K562 (cell line): Measurements from ENCODE around the gene CAGE1. TPM values are rescaled to one million over a fixed set of nuclear protein-coding genes. Genes with fewer than 3 reads are reported as not detected.

ENCODE experiments used
- ATAC-seq: fragments of 200-7000 bp; cut with Tn5 transposase; 3 replicates; pipeline ENCODE4 v1.9.1; 2020; ENCODE audit warnings: moderate library complexity
- BruUV-seq: library from RNA; stranded (reverse); fragments of 400-500 nt; replicated peaks from 2 replicates; lab custom pipeline; 2021; lab: Mats Ljungman, UMichigan
- CTCF ChIA-PET: fragments of 300-600 bp; formaldehyde crosslinking; extraction: SDS; loops from one replicate; lab custom pipeline; 2021; ENCODE audit warnings: low intra/inter-chr PET ratio; lab: Yijun Ruan, JAX
- POLR2A ChIA-PET: fragments of 300-600, 350-650 bp; sonication (Branson Sonifier 250); formaldehyde crosslinking; extraction: SDS; loops from one replicate; lab custom pipeline; 2021; ENCODE audit warnings: antibody characterized with exemption, inconsistent platforms; lab: Yijun Ruan, JAX
- DNase-seq, 4 experiments: peaks; one replicate each; pipeline versions ENCODE4 v3.0.0 to v3.0.0-alpha.2; 2011 to 2018; ENCODE audit warnings: low spot score in 3 of 4, mixed read lengths in 3 of 4; ENCODE audit errors: extremely low read depth in 1 of 4
- FAIRE-seq: peaks from 2 replicates; lab custom pipeline; 2011; peaks lifted over from hg19 to GRCh38; lab: Jason Lieb, UNC
- H2AFZ ChIP-seq: 2 replicates; pipeline ENCODE4 v1.6.0; 2011; ENCODE audit warnings: low read depth, low read length, control low read depth, inconsistent platforms
- H3K27ac ChIP-seq: fragments of 200-600 bp; 3 replicates; pipeline ENCODE4 v1.8.0; 2011; ENCODE audit warnings: low read depth, mild to moderate bottlenecking, control low read depth, inconsistent platforms, low read length, moderate library complexity, mixed read lengths; ENCODE audit errors: extremely low read depth
- H3K27me3 ChIP-seq, 2 experiments: fragments of 300-600 bp in 1 of 2; 2 replicates in 1 of 2; 3 replicates in 1 of 2; pipeline versions ENCODE4 v1.6.0 to v1.8.0; 2011; ENCODE audit warnings: inconsistent platforms in 2 of 2, low read length in 2 of 2, mild to moderate bottlenecking in 1 of 2, mixed read lengths in 1 of 2, moderate library complexity in 1 of 2; ENCODE audit not compliant: control insufficient read depth in 2 of 2, insufficient read depth in 2 of 2
- H3K36me3 ChIP-seq: fragments of 300-600 bp; 3 replicates; pipeline ENCODE4 v1.8.0; 2011; ENCODE audit warnings: mild to moderate bottlenecking, low read length, inconsistent platforms; ENCODE audit not compliant: control insufficient read depth, insufficient read depth
- H3K4me1 ChIP-seq, 2 experiments: fragments of 200-600 bp in 1 of 2; replicated peaks in 1 of 2; 2 replicates in 1 of 2; 3 replicates in 1 of 2; pipeline versions ENCODE4 v1.5.1 to v1.8.0; 2011; ENCODE audit warnings: inconsistent platforms in 2 of 2, low read length in 2 of 2, mild to moderate bottlenecking in 1 of 2, mixed read lengths in 1 of 2, moderate library complexity in 1 of 2; ENCODE audit not compliant: control insufficient read depth in 2 of 2, insufficient read depth in 2 of 2
- H3K4me2 ChIP-seq: 2 replicates; pipeline ENCODE4 v1.6.1; 2011; ENCODE audit warnings: low read length, control low read depth, inconsistent platforms, mixed read lengths; ENCODE audit not compliant: insufficient read depth
- H3K4me3 ChIP-seq: fragments of 200-600 bp; sonication (generic), shearing (Covaris generic); 2 replicates; pipeline ENCODE4 v1.5.1; 2016; ENCODE audit warnings: control low read depth, inconsistent platforms
- H3K79me2 ChIP-seq: fragments of 200-600 bp; 3 replicates; pipeline ENCODE4 v1.8.0; 2011; ENCODE audit warnings: low read length, inconsistent platforms; ENCODE audit not compliant: control insufficient read depth, insufficient read depth
- H3K9ac ChIP-seq, 2 experiments: 2 replicates each; pipeline versions ENCODE4 v1.6.0 to v1.6.1; 2011; ENCODE audit warnings: low read depth in 2 of 2, low read length in 2 of 2, control low read depth in 1 of 2, inconsistent platforms in 1 of 2, mild to moderate bottlenecking in 1 of 2, mixed read lengths in 1 of 2; ENCODE audit not compliant: insufficient read depth in 1 of 2
- H3K9me1 ChIP-seq: one replicate; pipeline ENCODE4 v1.6.0; 2011; ENCODE audit warnings: inconsistent platforms, mild to moderate bottlenecking, low read length, moderate library complexity; ENCODE audit not compliant: control insufficient read depth, insufficient read depth
- H3K9me3 ChIP-seq: replicated peaks from 2 replicates; pipeline ENCODE4 v1.5.1; 2011; ENCODE audit warnings: low read depth, low read length, inconsistent platforms; ENCODE audit not compliant: control insufficient read depth, insufficient read depth
- H4K20me1 ChIP-seq: replicated peaks from 2 replicates; pipeline ENCODE4 v1.6.1; 2011; ENCODE audit warnings: low read length, inconsistent platforms, mixed read lengths; ENCODE audit not compliant: control insufficient read depth, insufficient read depth
- ARID3A ChIP-seq: IDR thresholded peaks from 2 replicates; pipeline ENCODE4 v1.6.1; 2012; ENCODE audit warnings: low read depth, low read length, improper control_type of control experiment, borderline replicate concordance
- CHD4 ChIP-seq: fragments of 200-600 bp; sonication (generic); IDR thresholded peaks from 3 replicates; pipeline ENCODE4 v1.6.1; 2012; ENCODE audit warnings: low read depth, mild to moderate bottlenecking, mixed read lengths, low read length, inconsistent platforms; ENCODE audit not compliant: insufficient read depth, insufficient replicate concordance, poor library complexity, severe bottlenecking
- DACH1 ChIP-seq: fragments of 450-650 bp; IDR thresholded peaks from 2 replicates; pipeline ENCODE4 v1.6.1; 2018; ENCODE audit not compliant: partially characterized antibody
- HNRNPLL ChIP-seq: fragments of 200-400 bp; formaldehyde crosslinking; IDR thresholded peaks from 2 replicates; pipeline ENCODE4 v1.6.1; 2017; ENCODE audit warnings: low read length, low read depth, mild to moderate bottlenecking; ENCODE audit not compliant: poor library complexity, severe bottlenecking
- IRF2 ChIP-seq: sonication (generic); formaldehyde crosslinking; IDR thresholded peaks from 2 replicates; pipeline ENCODE4 v1.8.1; 2022; ENCODE audit warnings: mild to moderate bottlenecking, missing genetic modification reagents
- MAFF ChIP-seq: IDR thresholded peaks from 2 replicates; pipeline ENCODE4 v1.6.1; 2012; ENCODE audit warnings: low read length, improper control_type of control experiment
- MYBL2 ChIP-seq, 2 experiments: fragments of 450-650 bp in 1 of 2; sonication (generic) in 1 of 2; formaldehyde crosslinking in 1 of 2; IDR thresholded peaks; 2 replicates each; pipeline versions ENCODE4 v1.6.1 to v1.8.1; 2017 to 2022; ENCODE audit warnings: borderline replicate concordance in 1 of 2, inconsistent platforms in 1 of 2, low read depth in 1 of 2, mild to moderate bottlenecking in 1 of 2, missing genetic modification reagents in 1 of 2, moderate library complexity in 1 of 2
- NFYB ChIP-seq: IDR thresholded peaks from 2 replicates; pipeline ENCODE4 v1.6.1; 2011; ENCODE audit warnings: mild to moderate bottlenecking, moderate library complexity; ENCODE audit not compliant: insufficient read length; ENCODE audit errors: extremely low read depth
- PTRF ChIP-seq: fragments of 450-650 bp; IDR thresholded peaks from 2 replicates; pipeline ENCODE4 v1.6.1; 2016; ENCODE audit warnings: mild to moderate bottlenecking, missing genetic modification characterization, missing compliant biosample characterization
- THAP12 ChIP-seq: fragments of 250-450 bp; sonication (Bioruptor Pico); IDR thresholded peaks from 2 replicates; pipeline ENCODE4 v1.9.0; 2021; ENCODE audit warnings: mild to moderate bottlenecking, inconsistent platforms
- ZNF174 ChIP-seq: fragments of 250-450 bp; sonication (Bioruptor Pico); IDR thresholded peaks from 2 replicates; pipeline ENCODE4 v1.4.0; 2020; ENCODE audit warnings: mild to moderate bottlenecking
- whole genome bisulfite sequencing: fragments of 100-300 bp; shearing (Covaris generic); methylation state at CpG from one replicate; pipeline ENCODE4 v1.1.6; 2016; ENCODE audit warnings: low coverage, mixed read lengths; ENCODE audit not compliant: insufficient coverage; ENCODE audit errors: missing lambda C conversion rate; 5-methylcytosine and 5-hydroxymethylcytosine counted together
- in situ Hi-C: fragments of 300-500 bp; cut with MboI; formaldehyde crosslinking; loops from 4 replicates; pipeline ENCODE4 v1.15.0; 2018; ENCODE audit warnings: inconsistent platforms, mixed read lengths
- intact Hi-C: fragments of 100-400 bp; cut with micrococcal nuclease; formaldehyde crosslinking; loops from 2 replicates; pipeline ENCODE4 v1.14.2; 2022
- polyA plus RNA-seq, 8 experiments: library from polyadenylated mRNA; depleted of rRNA in 4 of 8; stranded (reverse) in 5 of 8; unstranded in 3 of 8; fragments of >200 nt; fragmentation: Nextera tagmentation in 2 of 8; fragmentation: Illumina TruSeq in 1 of 8; extraction: Ambion mirVana in 2 of 8; extraction: Trizol in 1 of 8; gene quantifications; 2 replicates each; pipeline versions ENCODE4 v1.2.1 to v1.2.3, GENCODE V29; 2011 to 2014; ENCODE audit warnings: inconsistent platforms in 1 of 8, missing spikeins in 1 of 8
- total RNA-seq, 7 experiments: library from RNA; depleted of rRNA in 6 of 7; stranded (reverse); fragments of >200 nt in 6 of 7; fragmentation: Illumina TruSeq in 2 of 7; extraction: Trizol in 2 of 7; gene quantifications; 2 replicates each; pipeline versions ENCODE4 v1.2.1 to v1.2.3, GENCODE V29; 2011 to 2021; ENCODE audit warnings: low replicate concordance in 1 of 7
- TF ChIP-seq, protein P1 (sequence below): fragments of 450-650 bp; formaldehyde crosslinking; IDR thresholded peaks from 2 replicates; pipeline ENCODE4 v1.4.0; 2022; ENCODE audit warnings: missing genetic modification characterization
- TF ChIP-seq, protein P2 (sequence below): fragments of 450-650 bp; IDR thresholded peaks from 2 replicates; pipeline ENCODE4 v1.6.1; 2014; ENCODE audit warnings: low read depth, mild to moderate bottlenecking, moderate library complexity, borderline replicate concordance

The CAGE1 gene
- total and polyA plus RNA-seq, 9 of the 15 experiments (the other 6 are each of a cell fraction or from before 2014, with no cell fraction given), result 0.13 to 0.33 (median 0.18) TPM; not detected in 4

DNA sequence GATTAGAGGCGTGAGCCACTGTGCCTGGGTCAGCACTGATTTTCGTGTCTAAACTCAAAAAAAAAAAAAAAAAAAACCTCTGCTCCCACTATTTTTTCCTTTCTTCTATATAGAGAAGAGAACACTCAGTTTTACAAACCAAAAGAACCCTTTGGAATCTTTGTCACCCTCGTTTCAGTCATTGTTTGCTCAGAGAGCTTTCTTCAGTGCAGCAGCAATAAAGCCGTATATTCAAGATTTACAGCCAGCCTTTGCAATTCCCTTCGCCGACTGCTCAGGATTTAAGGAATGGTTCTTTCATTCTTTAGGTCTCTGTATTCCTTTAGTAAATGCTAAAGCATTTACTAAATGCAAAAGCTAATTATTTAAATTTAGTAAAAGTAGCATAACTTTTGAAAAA lies 20.2 kb upstream of the CAGE1 start (continued):
- TF ChIP-seq MYBL2 (IDR thresholded peaks at IDR 0.05; ENCODE audit: low read depth) (no peak), MYBL2 (CRISPR knock-in tag; IDR thresholded peaks at IDR 0.05; ENCODE audit: borderline replicate concordance) (no peak), ARID3A (no peak), DACH1 (no peak), CHD4 (no peak)
- TF ChIP-seq, all 486 proteins: peak for 0

GRCh38 chr6:7406743-7407142 lies 17.2 kb upstream of the CAGE1 start:
- no peaks in the 10 kb centered on the region for H3K79me2 ChIP-seq
- ChIA-PET CTCF (no interaction called here), POLR2A (no interaction called here)
- H3K9ac ChIP-seq, result no peak overlapping the region
- in situ Hi-C loops, result no loop called here
- intact Hi-C loops, result no loop called here
- H3K36me3 ChIP-seq, result peaks cover 94% of the 10 kb centered on the region
- no peak overlapping the region for H3K4me2 ChIP-seq
- H3K4me1 ChIP-seq, result no peaks in the 10 kb centered on the region
- no TSS peak for BruUV-seq
- DNase-seq (no peak), ATAC-seq (no peak), FAIRE-seq (no peak)
- no peak overlapping the region for H3K27ac ChIP-seq
- H3K4me3 ChIP-seq, result no peak overlapping the region
- no peak overlapping the region for H2AFZ ChIP-seq
- WGBS, result 92% methylated on average over 9 of the region's 9 CpGs
- no peaks in the 10 kb centered on the region for H3K9me1 ChIP-seq
- H4K20me1 ChIP-seq, result no peaks in the 10 kb centered on the region
- H3K9me3 ChIP-seq, result no peaks in the 10 kb centered on the region
- no peaks in the 10 kb centered on the region for H3K27me3 ChIP-seq
- TF ChIP-seq PTRF, result no peak
- TF ChIP-seq THAP12 (CRISPR knock-in tag), result no peak
- TF ChIP-seq IRF2 (CRISPR knock-in tag), result no peak
- no peak for TF ChIP-seq MAFF
- no peak for TF ChIP-seq ZNF174
- TF ChIP-seq, protein P1, sequence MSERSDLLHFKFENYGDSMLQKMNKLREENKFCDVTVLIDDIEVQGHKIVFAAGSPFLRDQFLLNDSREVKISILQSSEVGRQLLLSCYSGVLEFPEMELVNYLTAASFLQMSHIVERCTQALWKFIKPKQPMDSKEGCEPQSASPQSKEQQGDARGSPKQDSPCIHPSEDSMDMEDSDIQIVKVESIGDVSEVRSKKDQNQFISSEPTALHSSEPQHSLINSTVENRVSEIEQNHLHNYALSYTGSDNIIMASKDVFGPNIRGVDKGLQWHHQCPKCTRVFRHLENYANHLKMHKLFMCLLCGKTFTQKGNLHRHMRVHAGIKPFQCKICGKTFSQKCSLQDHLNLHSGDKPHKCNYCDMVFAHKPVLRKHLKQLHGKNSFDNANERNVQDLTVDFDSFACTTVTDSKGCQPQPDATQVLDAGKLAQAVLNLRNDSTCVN (CRISPR knock-in tag), result no peak
- TF ChIP-seq HNRNPLL, result no peak
- TF ChIP-seq, protein P2, sequence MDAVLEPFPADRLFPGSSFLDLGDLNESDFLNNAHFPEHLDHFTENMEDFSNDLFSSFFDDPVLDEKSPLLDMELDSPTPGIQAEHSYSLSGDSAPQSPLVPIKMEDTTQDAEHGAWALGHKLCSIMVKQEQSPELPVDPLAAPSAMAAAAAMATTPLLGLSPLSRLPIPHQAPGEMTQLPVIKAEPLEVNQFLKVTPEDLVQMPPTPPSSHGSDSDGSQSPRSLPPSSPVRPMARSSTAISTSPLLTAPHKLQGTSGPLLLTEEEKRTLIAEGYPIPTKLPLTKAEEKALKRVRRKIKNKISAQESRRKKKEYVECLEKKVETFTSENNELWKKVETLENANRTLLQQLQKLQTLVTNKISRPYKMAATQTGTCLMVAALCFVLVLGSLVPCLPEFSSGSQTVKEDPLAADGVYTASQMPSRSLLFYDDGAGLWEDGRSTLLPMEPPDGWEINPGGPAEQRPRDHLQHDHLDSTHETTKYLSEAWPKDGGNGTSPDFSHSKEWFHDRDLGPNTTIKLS, result no peak
- TF ChIP-seq NFYB, result no peak
